GM12875 (cell line): ENCODE results near the gene EEIG2.

ENCODE experiments used
- H3K4me3 ChIP-seq: one replicate; pipeline ENCODE4 v1.5.1; 2011; ENCODE audit warnings: low read depth, low read length, control low read depth
- CTCF ChIP-seq: IDR thresholded peaks from 2 replicates; pipeline ENCODE4 v1.5.1; 2011; ENCODE audit warnings: low read depth, mild to moderate bottlenecking, control low read depth, inconsistent platforms, low read length, moderate library complexity, borderline replicate concordance; ENCODE audit not compliant: insufficient read depth

Gene EEIG2

GRCh38 chr1:108606478-108606877, 46.6 kb downstream of the EEIG2 start:
- TF ChIP-seq CTCF, result no peak
- H3K4me3 ChIP-seq, result no peak overlapping the region

- no peak overlapping the region for H3K4me3 ChIP-seq
- TF ChIP-seq CTCF, result no peak
These were observed 49.7 kb downstream of the EEIG2 start for GRCh38 chr1:108609483-108610049.
